Myometrial cell (primary cell): ENCODE measurements around the gene SPIN2B. TPM values are rescaled to one million over a fixed set of nuclear protein-coding genes. Genes with fewer than 3 reads are reported as not detected.

Experiments
- total RNA-seq: library from RNA; depleted of rRNA; stranded (reverse); fragments of >200 nt; gene quantifications from 2 replicates; pipeline ENCODE4 v1.2.3, GENCODE V29; 2015

The SPIN2B gene
- total RNA-seq = 2.6 and 7.6 TPM in 2 replicates

GRCh38 chrX:57121162-57121755 is at the start of gene SPIN2B:
TSS of gene SPIN2B (minus strand) at chrX:57121548.

DNA sequence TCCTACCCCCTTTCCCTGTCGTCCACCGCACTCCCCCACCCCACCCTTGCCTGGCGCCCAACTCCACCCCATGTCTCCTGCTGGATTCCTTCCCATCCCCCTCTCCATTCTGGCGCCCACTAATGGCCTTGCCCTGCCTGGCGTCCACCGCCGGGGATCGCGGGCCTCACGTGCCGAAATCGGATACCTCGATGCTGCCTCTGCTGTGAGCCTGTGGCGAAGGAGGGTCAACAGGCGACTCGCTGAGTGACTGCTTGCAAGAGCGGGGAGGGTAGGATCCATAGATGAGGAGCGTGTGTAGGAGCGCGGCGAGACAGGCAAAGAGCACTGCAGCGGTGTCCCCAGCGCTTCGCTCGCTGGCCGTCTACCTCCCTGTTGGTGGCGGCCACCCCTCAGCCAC is 15.7 kb upstream of the SPIN2B start, which contains the start of gene SPIN2A:
Gene SPIN2A, minus strand, starts transcription at position 325 of the 400 bp plus-strand sequence. CDS start 800 bp downstream, outside the sequence.

Other genes starting within 250 kb of the SPIN2B start
- 1.2 and 4.4 TPM in 2 replicates for gene SPIN3, start 126.0 kb downstream of the SPIN2B start, total RNA-seq
- gene SPIN2A, start 15.8 kb upstream of the SPIN2B start, total RNA-seq = not detected in 2 replicates
- not detected in 2 replicates for gene FAAH2, start 165.2 kb upstream of the SPIN2B start, total RNA-seq